H1 (cell line): ENCODE measurements around the gene LIF. TPM values are rescaled to one million over a fixed set of nuclear protein-coding genes. Genes with fewer than 3 reads are reported as not detected.
"Not testable (repeated sequence)": the region's sequence is repeated elsewhere in the genome, so short reads cannot be mapped to it uniquely, and the experiment has no call there.

Source experiments
- CTCF ChIA-PET: fragments of 300-600 bp; sonication (Branson Sonifier 250); formaldehyde crosslinking; loops from one replicate; lab custom pipeline; 2021; ENCODE audit not compliant: partially characterized antibody; lab: Charles Lee
- POLR2A ChIA-PET: fragments of 300-600 bp; sonication (Branson Sonifier 250); formaldehyde crosslinking; loops from one replicate; lab custom pipeline; 2021; ENCODE audit warnings: inconsistent platforms; ENCODE audit not compliant: partially characterized antibody; lab: Charles Lee
- DNase-seq, 2 experiments: peaks; one replicate each; pipeline versions ENCODE4 v3.0.0 to v3.0.0-alpha.2; 2010 to 2022; ENCODE audit warnings: low spot score in 2 of 2, low read depth in 1 of 2, mixed read lengths in 1 of 2
- FAIRE-seq: peaks from 2 replicates; lab custom pipeline; 2011; peaks lifted over from hg19 to GRCh38; lab: Jason Lieb, UNC
- H2AFZ ChIP-seq: 2 replicates; pipeline ENCODE4 v1.8.1; 2012; ENCODE audit warnings: low read length, inconsistent platforms
- H2AK5ac ChIP-seq: 2 replicates; pipeline ENCODE4 v1.6.1; 2013; ENCODE audit warnings: low read depth, low read length
- H2BK120ac ChIP-seq: replicated peaks from 2 replicates; pipeline ENCODE3; 2013; ENCODE audit warnings: low read depth, low read length, inconsistent platforms
- H2BK12ac ChIP-seq: 2 replicates; pipeline ENCODE4 v1.6.1; 2013; ENCODE audit warnings: low read depth, low read length
- H2BK15ac ChIP-seq: 2 replicates; pipeline ENCODE4 v1.6.1; 2013; ENCODE audit warnings: low read length
- H2BK20ac ChIP-seq: 2 replicates; pipeline ENCODE4 v1.6.1; 2013; ENCODE audit warnings: low read length
- H2BK5ac ChIP-seq: 2 replicates; pipeline ENCODE4 v1.6.1; 2013; ENCODE audit warnings: low read depth, low read length
- H3K14ac ChIP-seq: 2 replicates; pipeline ENCODE4 v1.6.1; 2013; ENCODE audit warnings: inconsistent platforms; ENCODE audit not compliant: insufficient read length
- H3K18ac ChIP-seq: 2 replicates; pipeline ENCODE4 v1.6.1; 2013; ENCODE audit warnings: low read length; ENCODE audit errors: extremely low read depth
- H3K23ac ChIP-seq: 2 replicates; pipeline ENCODE4 v1.6.1; 2013; ENCODE audit warnings: inconsistent platforms; ENCODE audit not compliant: insufficient read length
- H3K23me2 ChIP-seq: 2 replicates; pipeline ENCODE4 v1.6.1; 2013; ENCODE audit warnings: low read depth, low read length
- H3K27ac ChIP-seq: 2 replicates; pipeline ENCODE4 v1.6.1; 2011; ENCODE audit warnings: low read depth, low read length, inconsistent platforms
- H3K27me3 ChIP-seq, 4 experiments: replicated peaks in 1 of 4; 1 replicate in 1 of 4; 2 replicates in 3 of 4; pipeline versions ENCODE4 v1.6.1 to v1.8.1; 2011 to 2013; ENCODE audit warnings: low read length in 3 of 4, mild to moderate bottlenecking in 3 of 4, inconsistent platforms in 2 of 4, mixed read lengths in 2 of 4, moderate library complexity in 1 of 4; ENCODE audit not compliant: control insufficient read depth in 3 of 4, insufficient read depth in 3 of 4; ENCODE audit errors: extremely low read depth in 1 of 4
- H3K36me3 ChIP-seq, 4 experiments: 2 replicates each; pipeline versions ENCODE4 v1.6.1 to v1.8.1; 2011 to 2013; ENCODE audit warnings: mild to moderate bottlenecking in 4 of 4, low read length in 3 of 4, moderate library complexity in 2 of 4, control low read depth in 1 of 4, inconsistent platforms in 1 of 4; ENCODE audit not compliant: insufficient read depth in 4 of 4, control insufficient read depth in 2 of 4
- H3K4ac ChIP-seq: replicated peaks from 2 replicates; pipeline ENCODE3; 2013; ENCODE audit warnings: low read length, low read depth, mixed read lengths, inconsistent platforms; ENCODE audit not compliant: insufficient read length
- H3K4me1 ChIP-seq, 4 experiments: replicated peaks in 1 of 4; 1 replicate in 1 of 4; 2 replicates in 3 of 4; pipeline versions ENCODE4 v1.6.1 to v1.8.1; 2011 to 2013; ENCODE audit warnings: low read length in 3 of 4, inconsistent platforms in 2 of 4, mixed read lengths in 1 of 4; ENCODE audit not compliant: insufficient read depth in 4 of 4, control insufficient read depth in 3 of 4
- H3K4me2 ChIP-seq, 2 experiments: 2 replicates each; pipeline versions ENCODE4 v1.6.1 to v1.8.1; 2011 to 2013; ENCODE audit warnings: low read depth in 2 of 2, low read length in 2 of 2, control low read depth in 1 of 2, inconsistent platforms in 1 of 2, mild to moderate bottlenecking in 1 of 2; ENCODE audit not compliant: insufficient read depth in 1 of 2
- H3K4me3 ChIP-seq, 4 experiments: fragments of 200-600, 300-600 bp in 1 of 4; sonication (generic), shearing (Covaris generic), sonication (Bioruptor Twin) in 1 of 4; 2 replicates each; pipeline versions ENCODE4 v1.5.1 to v1.8.1; 2011 to 2016; ENCODE audit warnings: low read length in 4 of 4, low read depth in 3 of 4, control low read depth in 2 of 4, inconsistent platforms in 2 of 4, mild to moderate bottlenecking in 2 of 4, mixed read lengths in 1 of 4, moderate library complexity in 1 of 4; ENCODE audit not compliant: insufficient read depth in 2 of 4; ENCODE audit errors: extremely low read depth in 1 of 4
- H3K56ac ChIP-seq: replicated peaks from 2 replicates; pipeline ENCODE3; 2013; ENCODE audit warnings: low read depth, mild to moderate bottlenecking, mixed read lengths, low read length, inconsistent platforms; ENCODE audit not compliant: insufficient read length
- H3K79me1 ChIP-seq: 2 replicates; pipeline ENCODE4 v1.6.1; 2013; ENCODE audit warnings: low read depth, low read length, control low read depth
- H3K79me2 ChIP-seq, 2 experiments: 2 replicates each; pipeline versions ENCODE4 v1.6.1 to v1.8.1; 2012 to 2013; ENCODE audit warnings: low read length in 2 of 2, mild to moderate bottlenecking in 2 of 2, inconsistent platforms in 1 of 2; ENCODE audit not compliant: insufficient read depth in 2 of 2, control insufficient read depth in 1 of 2
- H3K9ac ChIP-seq, 4 experiments: replicated peaks in 1 of 4; 1 replicate in 1 of 4; 2 replicates in 3 of 4; pipeline versions ENCODE4 v1.6.1 to v1.8.1; 2011 to 2013; ENCODE audit warnings: low read depth in 3 of 4, low read length in 3 of 4, control low read depth in 2 of 4, mild to moderate bottlenecking in 2 of 4, moderate library complexity in 2 of 4, inconsistent platforms in 1 of 4; ENCODE audit errors: extremely low read depth in 1 of 4
- H3K9me3 ChIP-seq, 2 experiments: 2 replicates each; pipeline versions ENCODE4 v1.6.1 to v1.8.1; 2012 to 2013; ENCODE audit warnings: mild to moderate bottlenecking in 2 of 2, moderate library complexity in 2 of 2, control low read depth in 1 of 2, inconsistent platforms in 1 of 2, low read depth in 1 of 2, low read length in 1 of 2, mixed read lengths in 1 of 2; ENCODE audit not compliant: insufficient read depth in 2 of 2
- H4K20me1 ChIP-seq, 2 experiments: replicated peaks in 1 of 2; 2 replicates each; pipeline versions ENCODE3 to v1.8.1; 2011 to 2013; ENCODE audit warnings: inconsistent platforms in 2 of 2, low read length in 2 of 2, mild to moderate bottlenecking in 1 of 2; ENCODE audit not compliant: insufficient read depth in 2 of 2, control insufficient read depth in 1 of 2
- H4K5ac ChIP-seq: 2 replicates; pipeline ENCODE4 v1.6.1; 2013; ENCODE audit warnings: low read length, low read depth, mixed read lengths, inconsistent platforms; ENCODE audit not compliant: insufficient read length
- H4K8ac ChIP-seq: 2 replicates; pipeline ENCODE4 v1.8.0; 2013; ENCODE audit warnings: mild to moderate bottlenecking, moderate library complexity, low read length, inconsistent platforms; ENCODE audit not compliant: insufficient read depth; ENCODE audit errors: extremely low read depth
- H4K91ac ChIP-seq: replicated peaks from 2 replicates; pipeline ENCODE3; 2013; ENCODE audit warnings: low read length, mixed read lengths, inconsistent platforms; ENCODE audit not compliant: insufficient read length
- whole genome bisulfite sequencing, 2 experiments: shearing (Covaris generic) in 1 of 2; methylation state at CpG; one replicate each; pipeline versions ENCODE4 v1.1.6 to v1.1.7; 2013 to 2015; ENCODE audit warnings: low lambda C conversion rate in 2 of 2, mixed read lengths in 2 of 2, inconsistent platforms in 1 of 2, low coverage in 1 of 2, missing lambda C conversion rate in 1 of 2; ENCODE audit not compliant: insufficient replicate concordance in 2 of 2, insufficient coverage in 1 of 2, insufficient read length in 1 of 2; ENCODE audit errors: extremely low coverage in 1 of 2, missing lambda C conversion rate in 1 of 2; 5-methylcytosine and 5-hydroxymethylcytosine counted together
- polyA plus RNA-seq, 7 experiments: library from polyadenylated mRNA; depleted of rRNA in 3 of 7; stranded (reverse) in 5 of 7; unstranded in 2 of 7; fragments of >200 nt in 5 of 7; fragments of 200-250 nt in 2 of 7; gene quantifications; 1 replicate in 5 of 7; 2 replicates in 1 of 7; 4 replicates in 1 of 7; pipeline versions ENCODE4 v1.2.1 to v1.2.3, GENCODE V29; 2011 to 2013; ENCODE audit warnings: missing spikeins in 2 of 7, mixed read lengths in 2 of 7
- total RNA-seq: library from RNA; stranded (reverse); fragmentation: NEBNext Ultra II Directional; extraction: Animal tissue kit (Norgen Biotek cat#: 25700); gene quantifications from 2 replicates; pipeline ENCODE4 v1.2.1, GENCODE V29; 2021

Gene LIF
- total and polyA plus RNA-seq, 2 of the 8 experiments (the other 6 are each of a cell fraction or from before 2014, with no cell fraction given) = 3.3 to 3.5 TPM

DNA sequence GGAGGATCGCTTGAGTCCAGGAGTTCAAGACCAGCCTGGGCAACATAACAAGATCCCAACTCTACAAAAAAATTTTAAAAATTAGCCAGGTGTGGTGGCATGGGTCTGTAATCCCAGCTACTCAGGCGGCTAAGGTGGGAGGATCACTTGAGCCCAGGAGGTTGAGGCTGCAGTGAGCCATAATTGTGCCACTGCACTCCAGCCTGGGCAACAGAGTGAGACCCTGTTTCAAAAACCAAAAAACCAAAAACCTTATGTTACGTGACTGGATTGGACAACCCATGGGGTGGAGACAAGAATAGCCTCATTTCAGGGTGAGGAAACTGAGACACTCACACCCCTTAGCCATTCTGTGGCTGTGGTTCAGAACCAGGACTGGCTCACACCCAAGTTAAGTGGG is 30.3 kb downstream of the LIF start:
- Histone ChIP-seq H3K4me1 (peaks cover 0 to 13% (median 7%) of the 10 kb centered on the region in 4 experiments; a peak in 6 of 7 replicates), H3K18ac (peak overlapping the region; percentile 38; the same call in 1 of the 2 replicates), H2AK5ac (peak overlapping the region; percentile 75; the same call in 1 of the 2 replicates), H2BK12ac (peak overlapping the region; percentile 90), H2BK5ac (peak overlapping the region; percentile 52; the same call in 1 of the 2 replicates), H2BK20ac (0 out of 2 replicates have a peak overlapping the region, but pooled peaks have one; percentile 48), H4K91ac (peak overlapping the region; percentile 82)
- not testable (repeated sequence) for H3K27me3 ChIP-seq, DNase-seq, H2BK120ac ChIP-seq, FAIRE-seq, H2AFZ ChIP-seq, H3K23ac ChIP-seq, H2BK15ac ChIP-seq, H3K27ac ChIP-seq, H3K79me2 ChIP-seq, H3K79me1 ChIP-seq, H3K4ac ChIP-seq, H3K14ac ChIP-seq, H4K5ac ChIP-seq, H4K20me1 ChIP-seq, H3K23me2 ChIP-seq, H3K9ac ChIP-seq, H3K4me2 ChIP-seq, H4K8ac ChIP-seq, H3K56ac ChIP-seq, H3K9me3 ChIP-seq, H3K4me3 ChIP-seq, H3K36me3 ChIP-seq
- WGBS, 2 experiments = 84% methylated on average over 3 of the region's 3 CpGs; no CpG with 5 or more reads in 1 of the 2 experiments
- CTCF ChIA-PET = interaction anchor here (1.3 to 1.9 kb wide), 2 partner anchors 39 to 109 kb away, joined by 5 to 7 read pairs; no protein-coding TSS in a partner anchor
- POLR2A ChIA-PET = interaction anchor here (1.0 kb wide), 1 partner anchor 8 kb away, joined by 3 read pairs; no protein-coding TSS in a partner anchor
